Stimulated activated CD4-positive, alpha-beta T cell treated with anti-CD3 and anti-CD28 coated beads, Interleukin-1b, Interleukin-23, amount 100 ng/mL, for 48 hours (primary cell): ENCODE data around the gene DLG4.
"Not testable (repeated sequence)": the region's sequence is repeated elsewhere in the genome, so short reads cannot be mapped to it uniquely, and the experiment has no call there.

ENCODE experiments used
- DNase-seq: peaks from one replicate; pipeline ENCODE4 v3.0.0-alpha.2; 2020

Gene DLG4

GRCh38 chr17:7179317-7180254 lies 40.0 kb downstream of the DLG4 start, which contains the start of gene ASGR1:
Gene ASGR1, minus strand, starts transcription at chr17:7179370. Its CDS starts 807 bp downstream, at chr17:7178563.
- no peak for DNase-seq

- DNase-seq = no peak
Measured at GRCh38 chr17:7178973-7179316, 40.7 kb downstream of the DLG4 start.

GRCh38 chr17:7177954-7178477 lies 41.6 kb downstream of the DLG4 start:
- no peak for DNase-seq

GRCh38 chr17:7177191-7177953 lies 42.3 kb downstream of the DLG4 start:
- peak; percentile 66 for DNase-seq

GRCh38 chr17:7176841-7177190 lies 42.8 kb downstream of the DLG4 start:
- no peak for DNase-seq

GRCh38 chr17:7176107-7176840 lies 43.4 kb downstream of the DLG4 start:
- no peak for DNase-seq

GRCh38 chr17:7175330-7175733 lies 44.3 kb downstream of the DLG4 start:
- DNase-seq = no peak

- no peak for DNase-seq
Measured at GRCh38 chr17:7174603-7175326, 44.9 kb downstream of the DLG4 start.

- peak; percentile 64 for DNase-seq
Measured at GRCh38 chr17:7173687-7174602, 45.7 kb downstream of the DLG4 start.

GRCh38 chr17:7172522-7173191 lies 47.0 kb downstream of the DLG4 start:
- DNase-seq = not testable (repeated sequence)

GRCh38 chr17:7169565-7169908 lies 50.1 kb downstream of the DLG4 start:
- not testable (repeated sequence) for DNase-seq

- DNase-seq = not testable (repeated sequence)
Measured at GRCh38 chr17:7168841-7169564, 50.6 kb downstream of the DLG4 start.

- no peak for DNase-seq
Measured at GRCh38 chr17:7167832-7168231, 51.8 kb downstream of the DLG4 start.

- no peak for DNase-seq
Measured at GRCh38 chr17:7166873-7167272, 52.8 kb downstream of the DLG4 start.

GRCh38 chr17:7159571-7159970 lies 60.1 kb downstream of the DLG4 start:
- not testable (repeated sequence) for DNase-seq

- DNase-seq = not testable (repeated sequence)
Measured at GRCh38 chr17:7158424-7158823, 61.2 kb downstream of the DLG4 start.

GRCh38 chr17:7156342-7156940 lies 63.2 kb downstream of the DLG4 start:
- no peak for DNase-seq

GRCh38 chr17:7147772-7148171 lies 71.9 kb downstream of the DLG4 start:
- no peak for DNase-seq

- DNase-seq = no peak
Measured at GRCh38 chr17:7146115-7146514, 73.5 kb downstream of the DLG4 start.

GRCh38 chr17:7144213-7144612 lies 75.4 kb downstream of the DLG4 start:
- DNase-seq = no peak
